Lower leg skin (tissue), 3 donors: ENCODE data around the gene KCNJ15.

ENCODE experiments used
- POLR2A ChIP-seq, 2 donors: fragments of 450-650 bp; IDR thresholded peaks; one replicate each; pipeline ENCODE4 v1.6.1; 2016 to 2017; ENCODE audit warnings: antibody characterized with exemption in 2 of 2, mild to moderate bottlenecking in 1 of 2, moderate library complexity in 1 of 2
- TF ChIP-seq, protein P1 (sequence below), 3 donors: fragments of 450-650 bp; IDR thresholded peaks; one replicate each; pipeline ENCODE4 v1.5.1; 2016; ENCODE audit warnings: antibody characterized with exemption in 3 of 3, mild to moderate bottlenecking in 3 of 3, moderate library complexity in 2 of 3

DNA sequence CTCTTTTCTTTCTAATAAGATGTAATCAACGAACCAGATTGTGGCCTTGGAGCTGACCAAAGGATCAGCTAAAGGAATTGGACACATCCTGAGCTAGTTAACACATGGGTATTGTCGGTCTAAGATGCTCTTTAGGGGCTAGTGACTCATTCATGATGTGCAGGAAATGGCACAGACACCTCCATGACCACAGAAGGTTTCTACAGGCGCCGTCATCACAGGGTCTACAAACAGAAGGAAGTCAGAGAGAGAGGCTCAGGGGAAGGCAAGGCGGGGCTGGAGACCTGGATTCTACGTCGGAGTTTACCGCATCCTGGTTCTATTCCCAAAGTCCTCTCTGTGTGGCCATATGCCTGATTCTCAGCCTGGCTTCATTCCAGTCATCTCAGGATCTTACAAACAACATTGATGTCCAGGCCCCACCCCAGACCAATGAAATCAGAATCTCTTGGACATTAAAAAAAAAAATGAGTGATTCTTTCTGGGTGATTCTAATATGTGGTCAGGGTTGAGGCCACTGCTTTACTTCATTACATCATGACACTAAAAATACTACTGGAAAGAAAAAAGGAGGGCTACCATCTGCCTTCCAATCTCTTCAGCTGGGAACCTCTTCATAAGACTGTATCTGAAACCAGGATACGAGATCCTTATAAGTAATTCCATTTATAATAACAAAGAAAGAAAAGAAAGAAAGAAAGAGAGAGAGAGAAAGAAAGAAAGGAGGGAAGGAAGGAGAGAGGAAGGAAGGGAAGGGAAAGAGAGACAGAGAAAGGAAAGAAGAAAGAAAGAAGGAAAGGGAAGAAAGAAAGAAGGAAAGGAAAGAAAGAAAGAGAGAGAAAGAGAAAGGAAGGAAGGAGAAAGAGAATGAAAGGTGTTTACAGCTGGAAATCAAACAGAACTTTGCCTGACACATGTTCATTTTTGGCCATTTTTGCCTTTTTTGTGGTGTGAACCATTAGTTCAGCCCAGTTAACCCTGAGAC, 11.6 kb upstream of the KCNJ15 start:
- TF ChIP-seq, protein P1, sequence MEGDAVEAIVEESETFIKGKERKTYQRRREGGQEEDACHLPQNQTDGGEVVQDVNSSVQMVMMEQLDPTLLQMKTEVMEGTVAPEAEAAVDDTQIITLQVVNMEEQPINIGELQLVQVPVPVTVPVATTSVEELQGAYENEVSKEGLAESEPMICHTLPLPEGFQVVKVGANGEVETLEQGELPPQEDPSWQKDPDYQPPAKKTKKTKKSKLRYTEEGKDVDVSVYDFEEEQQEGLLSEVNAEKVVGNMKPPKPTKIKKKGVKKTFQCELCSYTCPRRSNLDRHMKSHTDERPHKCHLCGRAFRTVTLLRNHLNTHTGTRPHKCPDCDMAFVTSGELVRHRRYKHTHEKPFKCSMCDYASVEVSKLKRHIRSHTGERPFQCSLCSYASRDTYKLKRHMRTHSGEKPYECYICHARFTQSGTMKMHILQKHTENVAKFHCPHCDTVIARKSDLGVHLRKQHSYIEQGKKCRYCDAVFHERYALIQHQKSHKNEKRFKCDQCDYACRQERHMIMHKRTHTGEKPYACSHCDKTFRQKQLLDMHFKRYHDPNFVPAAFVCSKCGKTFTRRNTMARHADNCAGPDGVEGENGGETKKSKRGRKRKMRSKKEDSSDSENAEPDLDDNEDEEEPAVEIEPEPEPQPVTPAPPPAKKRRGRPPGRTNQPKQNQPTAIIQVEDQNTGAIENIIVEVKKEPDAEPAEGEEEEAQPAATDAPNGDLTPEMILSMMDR (IDR thresholded peaks at IDR 0.05), result no peak
- no peak for TF ChIP-seq POLR2A (IDR thresholded peaks at IDR 0.05)
